K562 (cell line): Measurements from ENCODE around the gene CENPX. TPM values are rescaled to one million over a fixed set of nuclear protein-coding genes. Genes with fewer than 3 reads are reported as not detected.
A peak's percentile ranks its signal among the peaks of the same experiment; 100 is the strongest.

Experiments used
- ATAC-seq: fragments of 200-7000 bp; cut with Tn5 transposase; 3 replicates; pipeline ENCODE4 v1.9.1; 2020; ENCODE audit warnings: moderate library complexity
- BruUV-seq: library from RNA; stranded (reverse); fragments of 400-500 nt; replicated peaks from 2 replicates; lab custom pipeline; 2021; lab: Mats Ljungman, UMichigan
- CTCF ChIA-PET: fragments of 300-600 bp; formaldehyde crosslinking; extraction: SDS; loops from one replicate; lab custom pipeline; 2021; ENCODE audit warnings: low intra/inter-chr PET ratio; lab: Yijun Ruan, JAX
- POLR2A ChIA-PET: fragments of 300-600, 350-650 bp; sonication (Branson Sonifier 250); formaldehyde crosslinking; extraction: SDS; loops from one replicate; lab custom pipeline; 2021; ENCODE audit warnings: antibody characterized with exemption, inconsistent platforms; lab: Yijun Ruan, JAX
- DNase-seq, 4 experiments: peaks; one replicate each; pipeline versions ENCODE4 v3.0.0 to v3.0.0-alpha.2; 2011 to 2018; ENCODE audit warnings: low spot score in 3 of 4, mixed read lengths in 3 of 4; ENCODE audit errors: extremely low read depth in 1 of 4
- FAIRE-seq: peaks from 2 replicates; lab custom pipeline; 2011; peaks lifted over from hg19 to GRCh38; lab: Jason Lieb, UNC
- H2AFZ ChIP-seq: 2 replicates; pipeline ENCODE4 v1.6.0; 2011; ENCODE audit warnings: low read depth, low read length, control low read depth, inconsistent platforms
- H3K27ac ChIP-seq: fragments of 200-600 bp; 3 replicates; pipeline ENCODE4 v1.8.0; 2011; ENCODE audit warnings: low read depth, mild to moderate bottlenecking, control low read depth, inconsistent platforms, low read length, moderate library complexity, mixed read lengths; ENCODE audit errors: extremely low read depth
- H3K27me3 ChIP-seq, 2 experiments: fragments of 300-600 bp in 1 of 2; 2 replicates in 1 of 2; 3 replicates in 1 of 2; pipeline versions ENCODE4 v1.6.0 to v1.8.0; 2011; ENCODE audit warnings: inconsistent platforms in 2 of 2, low read length in 2 of 2, mild to moderate bottlenecking in 1 of 2, mixed read lengths in 1 of 2, moderate library complexity in 1 of 2; ENCODE audit not compliant: control insufficient read depth in 2 of 2, insufficient read depth in 2 of 2
- H3K36me3 ChIP-seq: fragments of 300-600 bp; 3 replicates; pipeline ENCODE4 v1.8.0; 2011; ENCODE audit warnings: mild to moderate bottlenecking, low read length, inconsistent platforms; ENCODE audit not compliant: control insufficient read depth, insufficient read depth
- H3K4me1 ChIP-seq, 2 experiments: fragments of 200-600 bp in 1 of 2; replicated peaks in 1 of 2; 2 replicates in 1 of 2; 3 replicates in 1 of 2; pipeline versions ENCODE4 v1.5.1 to v1.8.0; 2011; ENCODE audit warnings: inconsistent platforms in 2 of 2, low read length in 2 of 2, mild to moderate bottlenecking in 1 of 2, mixed read lengths in 1 of 2, moderate library complexity in 1 of 2; ENCODE audit not compliant: control insufficient read depth in 2 of 2, insufficient read depth in 2 of 2
- H3K4me2 ChIP-seq: 2 replicates; pipeline ENCODE4 v1.6.1; 2011; ENCODE audit warnings: low read length, control low read depth, inconsistent platforms, mixed read lengths; ENCODE audit not compliant: insufficient read depth
- H3K4me3 ChIP-seq: fragments of 200-600 bp; sonication (generic), shearing (Covaris generic); 2 replicates; pipeline ENCODE4 v1.5.1; 2016; ENCODE audit warnings: control low read depth, inconsistent platforms
- H3K79me2 ChIP-seq: fragments of 200-600 bp; 3 replicates; pipeline ENCODE4 v1.8.0; 2011; ENCODE audit warnings: low read length, inconsistent platforms; ENCODE audit not compliant: control insufficient read depth, insufficient read depth
- H3K9ac ChIP-seq, 2 experiments: 2 replicates each; pipeline versions ENCODE4 v1.6.0 to v1.6.1; 2011; ENCODE audit warnings: low read depth in 2 of 2, low read length in 2 of 2, control low read depth in 1 of 2, inconsistent platforms in 1 of 2, mild to moderate bottlenecking in 1 of 2, mixed read lengths in 1 of 2; ENCODE audit not compliant: insufficient read depth in 1 of 2
- H3K9me1 ChIP-seq: one replicate; pipeline ENCODE4 v1.6.0; 2011; ENCODE audit warnings: inconsistent platforms, mild to moderate bottlenecking, low read length, moderate library complexity; ENCODE audit not compliant: control insufficient read depth, insufficient read depth
- H3K9me3 ChIP-seq: replicated peaks from 2 replicates; pipeline ENCODE4 v1.5.1; 2011; ENCODE audit warnings: low read depth, low read length, inconsistent platforms; ENCODE audit not compliant: control insufficient read depth, insufficient read depth
- H4K20me1 ChIP-seq: replicated peaks from 2 replicates; pipeline ENCODE4 v1.6.1; 2011; ENCODE audit warnings: low read length, inconsistent platforms, mixed read lengths; ENCODE audit not compliant: control insufficient read depth, insufficient read depth
- DACH1 ChIP-seq: fragments of 450-650 bp; IDR thresholded peaks from 2 replicates; pipeline ENCODE4 v1.6.1; 2018; ENCODE audit not compliant: partially characterized antibody
- GTF2A2 ChIP-seq: IDR thresholded peaks from 2 replicates; pipeline ENCODE4 v1.6.1; 2016; ENCODE audit warnings: mild to moderate bottlenecking, missing genetic modification characterization, missing compliant biosample characterization
- MEF2A ChIP-seq: IDR thresholded peaks from 2 replicates; pipeline ENCODE4 v1.6.1; 2011; ENCODE audit warnings: low read depth, mild to moderate bottlenecking, low read length, moderate library complexity; ENCODE audit not compliant: control insufficient read depth
- PHB ChIP-seq: fragments of 250-450 bp; sonication (Bioruptor Pico); IDR thresholded peaks from 2 replicates; pipeline ENCODE4 v1.5.0; 2021
- POLR2G ChIP-seq: fragments of 200-400 bp; formaldehyde crosslinking; IDR thresholded peaks from 2 replicates; pipeline ENCODE4 v1.6.1; 2017; ENCODE audit warnings: low read depth, mild to moderate bottlenecking, antibody characterized with exemption, low read length, moderate library complexity
- POLR2H ChIP-seq: IDR thresholded peaks from 2 replicates; pipeline ENCODE4 v1.6.1; 2016; ENCODE audit warnings: missing genetic modification characterization, low read depth, mild to moderate bottlenecking, control low read depth, missing compliant biosample characterization, moderate library complexity
- PTRF ChIP-seq: fragments of 450-650 bp; IDR thresholded peaks from 2 replicates; pipeline ENCODE4 v1.6.1; 2016; ENCODE audit warnings: mild to moderate bottlenecking, missing genetic modification characterization, missing compliant biosample characterization
- RBFOX2 ChIP-seq: fragments of 200-400 bp; formaldehyde crosslinking; IDR thresholded peaks from 2 replicates; pipeline ENCODE4 v1.6.1; 2017; ENCODE audit warnings: low read depth, mild to moderate bottlenecking, low read length, moderate library complexity
- ZNF134 ChIP-seq: fragments of 250-450 bp; sonication (Bioruptor Pico); conservative IDR thresholded peaks from 2 replicates; pipeline ENCODE4 v1.4.0; 2020
- ZNF24 ChIP-seq: fragments of 450-650 bp; IDR thresholded peaks from 2 replicates; pipeline ENCODE4 v1.6.1; 2016
- WGBS: fragments of 100-300 bp; shearing (Covaris generic); methylation state at CpG from one replicate; pipeline ENCODE4 v1.1.6; 2016; ENCODE audit warnings: low coverage, mixed read lengths; ENCODE audit not compliant: insufficient coverage; ENCODE audit errors: missing lambda C conversion rate; 5-methylcytosine and 5-hydroxymethylcytosine counted together
- in situ Hi-C: fragments of 300-500 bp; cut with MboI; formaldehyde crosslinking; loops from 4 replicates; pipeline ENCODE4 v1.15.0; 2018; ENCODE audit warnings: inconsistent platforms, mixed read lengths
- intact Hi-C: fragments of 100-400 bp; cut with micrococcal nuclease; formaldehyde crosslinking; loops from 2 replicates; pipeline ENCODE4 v1.14.2; 2022
- polyA plus RNA-seq, 8 experiments: library from polyadenylated mRNA; depleted of rRNA in 4 of 8; stranded (reverse) in 5 of 8; unstranded in 3 of 8; fragments of >200 nt; fragmentation: Nextera tagmentation in 2 of 8; fragmentation: Illumina TruSeq in 1 of 8; extraction: Ambion mirVana in 2 of 8; extraction: Trizol in 1 of 8; gene quantifications; 2 replicates each; pipeline versions ENCODE4 v1.2.1 to v1.2.3, GENCODE V29; 2011 to 2014; ENCODE audit warnings: inconsistent platforms in 1 of 8, missing spikeins in 1 of 8
- total RNA-seq, 7 experiments: library from RNA; depleted of rRNA in 6 of 7; stranded (reverse); fragments of >200 nt in 6 of 7; fragmentation: Illumina TruSeq in 2 of 7; extraction: Trizol in 2 of 7; gene quantifications; 2 replicates each; pipeline versions ENCODE4 v1.2.1 to v1.2.3, GENCODE V29; 2011 to 2021; ENCODE audit warnings: low replicate concordance in 1 of 7
- TF ChIP-seq, protein P1 (sequence below): sonication (generic); formaldehyde crosslinking; IDR thresholded peaks from 2 replicates; pipeline ENCODE4 v1.5.0; 2020; ENCODE audit warnings: missing genetic modification reagents
- TF ChIP-seq, protein P2 (sequence below): fragments of 150-350 bp; conservative IDR thresholded peaks from 2 replicates; pipeline ENCODE4 v1.6.1; 2014; ENCODE audit warnings: low read length

Gene CENPX
- total and polyA plus RNA-seq, 9 of the 15 experiments (the other 6 are each of a cell fraction or from before 2014, with no cell fraction given) = 32.7 to 352 (median 127) TPM

DNA sequence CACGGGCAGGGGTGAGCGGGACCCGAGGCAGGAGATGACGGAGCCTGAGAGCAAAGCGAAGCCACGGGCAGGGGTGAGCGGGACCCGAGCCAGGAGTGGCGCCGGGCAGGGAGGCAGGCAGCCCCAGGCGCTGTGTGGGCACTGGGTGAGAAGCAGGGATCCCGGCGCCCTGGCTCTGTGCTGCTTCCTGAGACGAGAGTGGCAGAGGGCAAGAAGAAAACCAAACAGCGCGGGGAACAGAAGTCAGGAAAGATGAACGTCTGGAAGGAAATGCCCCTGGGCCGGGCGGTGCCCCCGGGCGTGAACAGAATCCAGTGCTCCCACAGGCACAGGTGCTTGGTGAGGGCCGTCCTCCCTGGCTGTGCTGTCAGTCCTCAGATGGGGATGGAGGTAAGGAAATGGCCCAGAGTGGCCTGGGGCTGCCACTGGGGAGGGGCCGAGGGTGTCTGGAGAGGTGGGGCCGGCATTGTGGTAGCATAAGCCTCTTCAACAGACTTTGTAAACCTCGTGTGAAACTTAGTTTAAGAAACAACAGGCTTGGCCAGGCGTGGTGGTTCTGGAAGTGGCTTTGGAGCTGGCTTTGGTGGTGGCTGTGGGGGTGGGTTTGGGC is 35.4 kb downstream of the CENPX start:
- ChIA-PET CTCF (no interaction called here), POLR2A (no interaction called here)
- H2AFZ ChIP-seq = no peak overlapping the region
- H3K79me2 ChIP-seq = no peaks in the 10 kb centered on the region
- FAIRE-seq (no peak), ATAC-seq (no peak), DNase-seq (no peak)
- H3K9me1 ChIP-seq = no peaks in the 10 kb centered on the region
- H3K9me3 ChIP-seq = no peaks in the 10 kb centered on the region
- H4K20me1 ChIP-seq = no peaks in the 10 kb centered on the region
- intact Hi-C loops (no loop called here), in situ Hi-C loops (no loop called here)
- 90% methylated on average over 23 of the region's 26 CpGs for WGBS
- peak overlapping the region in 1 of 2 experiments; percentile 26; a peak in 1 of 4 replicates for H3K9ac ChIP-seq
- no peak overlapping the region for H3K27ac ChIP-seq
- TF ChIP-seq POLR2G (peak; percentile 19; the same call in 1 of the 2 replicates), ZNF24 (no peak)
- H3K4me3 ChIP-seq = no peak overlapping the region
- no peaks in the 10 kb centered on the region for H3K27me3 ChIP-seq
- no peak overlapping the region for H3K4me2 ChIP-seq
- BruUV-seq = no TSS peak
- peaks cover 0 to 35% of the 10 kb centered on the region in 2 experiments; a peak in 2 of 5 replicates for H3K4me1 ChIP-seq
- peaks cover 27% of the 10 kb centered on the region; the same call in 2 of the 3 replicates for H3K36me3 ChIP-seq

DNA sequence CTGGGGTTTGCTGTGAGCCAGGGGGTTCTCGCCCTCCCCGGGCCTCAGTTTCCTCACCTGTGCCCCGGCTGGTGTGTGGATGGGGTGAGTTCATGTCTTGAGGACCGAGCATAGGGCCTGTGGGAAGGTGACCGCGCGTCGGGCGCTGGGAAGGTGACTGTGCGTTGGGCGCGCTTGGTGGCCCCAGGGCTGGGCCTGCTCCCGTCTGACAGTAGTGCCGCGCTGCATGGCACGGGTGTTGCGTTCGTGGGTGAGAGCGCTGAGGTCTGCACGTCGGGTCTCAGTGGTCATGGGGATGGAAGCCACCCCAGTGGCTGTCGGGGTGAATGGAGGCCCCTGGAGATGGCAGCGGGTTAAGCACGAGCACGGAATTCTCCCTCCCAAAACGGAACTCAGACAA is 36.1 kb downstream of the CENPX start:
- no peak overlapping the region for H3K4me2 ChIP-seq
- BruUV-seq = no TSS peak
- no peak for DNase-seq
- H3K27ac ChIP-seq = no peak overlapping the region
- no peak for FAIRE-seq
- peaks cover 28% of the 10 kb centered on the region; the same call in 2 of the 3 replicates for H3K36me3 ChIP-seq
- H3K4me1 ChIP-seq = peaks cover 0 to 28% of the 10 kb centered on the region in 2 experiments; a peak in 2 of 5 replicates
- intact Hi-C loops = no loop called here
- in situ Hi-C loops = no loop called here
- POLR2A ChIA-PET = interaction anchor here (1.1 kb wide), 1 partner anchor 10 kb away, joined by 3 read pairs; no protein-coding TSS in a partner anchor
- H2AFZ ChIP-seq = no peak overlapping the region
- WGBS = 94% methylated on average over 24 of the region's 26 CpGs
- no peaks in the 10 kb centered on the region for H4K20me1 ChIP-seq
- TF ChIP-seq DACH1 = no peak
- no peak for TF ChIP-seq MEF2A
- peak; percentile 24; the same call in 1 of the 2 replicates for TF ChIP-seq POLR2G
- no peak for TF ChIP-seq PHB (CRISPR knock-in tag)
- no peak for TF ChIP-seq GTF2A2 (tag)
- TF ChIP-seq, protein P1, sequence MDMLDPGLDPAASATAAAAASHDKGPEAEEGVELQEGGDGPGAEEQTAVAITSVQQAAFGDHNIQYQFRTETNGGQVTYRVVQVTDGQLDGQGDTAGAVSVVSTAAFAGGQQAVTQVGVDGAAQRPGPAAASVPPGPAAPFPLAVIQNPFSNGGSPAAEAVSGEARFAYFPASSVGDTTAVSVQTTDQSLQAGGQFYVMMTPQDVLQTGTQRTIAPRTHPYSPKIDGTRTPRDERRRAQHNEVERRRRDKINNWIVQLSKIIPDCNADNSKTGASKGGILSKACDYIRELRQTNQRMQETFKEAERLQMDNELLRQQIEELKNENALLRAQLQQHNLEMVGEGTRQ = no peak
- no peak for TF ChIP-seq ZNF134 (CRISPR knock-in tag)
- TF ChIP-seq POLR2H = no peak
- TF ChIP-seq PTRF (tag) = no peak
- TF ChIP-seq RBFOX2 = peak; percentile 56
- TF ChIP-seq, protein P2, sequence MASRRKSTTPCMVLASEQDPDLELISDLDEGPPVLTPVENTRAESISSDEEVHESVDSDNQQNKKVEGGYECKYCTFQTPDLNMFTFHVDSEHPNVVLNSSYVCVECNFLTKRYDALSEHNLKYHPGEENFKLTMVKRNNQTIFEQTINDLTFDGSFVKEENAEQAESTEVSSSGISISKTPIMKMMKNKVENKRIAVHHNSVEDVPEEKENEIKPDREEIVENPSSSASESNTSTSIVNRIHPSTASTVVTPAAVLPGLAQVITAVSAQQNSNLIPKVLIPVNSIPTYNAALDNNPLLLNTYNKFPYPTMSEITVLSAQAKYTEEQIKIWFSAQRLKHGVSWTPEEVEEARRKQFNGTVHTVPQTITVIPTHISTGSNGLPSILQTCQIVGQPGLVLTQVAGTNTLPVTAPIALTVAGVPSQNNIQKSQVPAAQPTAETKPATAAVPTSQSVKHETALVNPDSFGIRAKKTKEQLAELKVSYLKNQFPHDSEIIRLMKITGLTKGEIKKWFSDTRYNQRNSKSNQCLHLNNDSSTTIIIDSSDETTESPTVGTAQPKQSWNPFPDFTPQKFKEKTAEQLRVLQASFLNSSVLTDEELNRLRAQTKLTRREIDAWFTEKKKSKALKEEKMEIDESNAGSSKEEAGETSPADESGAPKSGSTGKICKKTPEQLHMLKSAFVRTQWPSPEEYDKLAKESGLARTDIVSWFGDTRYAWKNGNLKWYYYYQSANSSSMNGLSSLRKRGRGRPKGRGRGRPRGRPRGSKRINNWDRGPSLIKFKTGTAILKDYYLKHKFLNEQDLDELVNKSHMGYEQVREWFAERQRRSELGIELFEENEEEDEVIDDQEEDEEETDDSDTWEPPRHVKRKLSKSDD = no peak
- H3K9ac ChIP-seq = no peak overlapping the region; a peak in 1 of 4 replicates
- no peak for ATAC-seq
- H3K9me1 ChIP-seq = no peaks in the 10 kb centered on the region
- H3K27me3 ChIP-seq = no peaks in the 10 kb centered on the region
- CTCF ChIA-PET = no interaction called here
- H3K79me2 ChIP-seq = no peaks in the 10 kb centered on the region
- no peaks in the 10 kb centered on the region for H3K9me3 ChIP-seq
- no peak overlapping the region for H3K4me3 ChIP-seq
